ENCODE results near the gene KLHL29. TPM values are rescaled to one million over a fixed set of nuclear protein-coding genes. Genes with fewer than 3 reads are reported as not detected.

KLHL29 gene
- total and polyA plus RNA-seq, 2 of the 13 experiments (the other 11 are each of a cell fraction or from before 2014, with no cell fraction given) = 0.01 TPM; not detected in 1

GRCh38 chr2:23585273-23586170 is 200.5 kb downstream of the KLHL29 start:
- in situ Hi-C loops (cut with HindIII; ENCODE audit: extremely low pct_ligation_motif_present, low pct_unique_long_range_greater_than_20kb) (no loop called here), intact Hi-C loops (cut with micrococcal nuclease; ENCODE audit: unreplicated experiment) (no loop called here)
- no peak overlapping the region for H2AFZ ChIP-seq (ENCODE audit: low read length)
- no peaks in the 10 kb centered on the region for H3K4me1 ChIP-seq (ENCODE audit: insufficient read depth, low read length)
- no peak for DNase-seq (ENCODE audit: low spot score)
- H3K27ac ChIP-seq (ENCODE audit: extremely low read length, insufficient read depth, low read length) = no peak overlapping the region
- H3K27me3 ChIP-seq (ENCODE audit: control insufficient read depth in 1 of 2, insufficient read depth in 2 of 2, low read length in 2 of 2) = peaks cover 3 to 51% of the 10 kb centered on the region in 2 experiments
- 52% methylated on average over 13 of the region's 13 CpGs for WGBS (ENCODE audit: low lambda C conversion rate)
- ATAC-seq = no peak
- H3K4me2 ChIP-seq (ENCODE audit: low read depth, low read length) = no peak overlapping the region
- no peak overlapping the region for H3K4me3 ChIP-seq (replicated peaks in 1 of 3; ENCODE audit: insufficient read depth in 1 of 3, low read depth in 2 of 3, low read length in 3 of 3)
- POLR2A ChIA-PET = no interaction called here
- TF ChIP-seq GRHL1 (CRISPR knock-in tag; conservative IDR thresholded peaks at IDR 0.05) (no peak), ZNF12 (CRISPR knock-in tag; IDR thresholded peaks at IDR 0.05) (no peak), GLI4 (CRISPR knock-in tag; IDR thresholded peaks at IDR 0.05; ENCODE audit: borderline replicate concordance) (no peak)
- H4K20me1 ChIP-seq (ENCODE audit: insufficient read depth, low read length) = no peaks in the 10 kb centered on the region
- no peaks in the 10 kb centered on the region for H3K79me2 ChIP-seq (ENCODE audit: insufficient read depth, low read length)
- no peak for FAIRE-seq
- no peak overlapping the region for H3K9ac ChIP-seq (ENCODE audit: insufficient read depth, low read depth, low read length)
- H3K36me3 ChIP-seq (replicated peaks in 1 of 2; ENCODE audit: control insufficient read depth in 1 of 2, insufficient read depth in 2 of 2, low read length in 2 of 2) = no peaks in the 10 kb centered on the region
- CTCF ChIA-PET (ENCODE audit: low intra/inter-chr PET ratio, low total read pairs) = no interaction called here
- no TSS peak for BruUV-seq (replicated peaks)
- H3K9me3 ChIP-seq (ENCODE audit: low read length) = no peaks in the 10 kb centered on the region

GRCh38 chr2:23586741-23587306 is 201.8 kb downstream of the KLHL29 start:
- intact Hi-C loops (cut with micrococcal nuclease; ENCODE audit: unreplicated experiment) (no loop called here), in situ Hi-C loops (cut with HindIII; ENCODE audit: extremely low pct_ligation_motif_present, low pct_unique_long_range_greater_than_20kb) (no loop called here)
- Histone ChIP-seq H3K4me3 (replicated peaks in 1 of 3; ENCODE audit: insufficient read depth in 1 of 3, low read depth in 2 of 3, low read length in 3 of 3) (no peak overlapping the region), H3K9ac (ENCODE audit: insufficient read depth, low read depth, low read length) (no peak overlapping the region), H2AFZ (ENCODE audit: low read length) (no peak overlapping the region), H3K4me1 (ENCODE audit: insufficient read depth, low read length) (no peaks in the 10 kb centered on the region), H3K4me2 (ENCODE audit: low read depth, low read length) (no peak overlapping the region), H4K20me1 (ENCODE audit: insufficient read depth, low read length) (no peaks in the 10 kb centered on the region), H3K27ac (ENCODE audit: extremely low read length, insufficient read depth, low read length) (no peak overlapping the region), H3K79me2 (ENCODE audit: insufficient read depth, low read length) (no peaks in the 10 kb centered on the region), H3K9me3 (ENCODE audit: low read length) (no peaks in the 10 kb centered on the region), H3K27me3 (ENCODE audit: control insufficient read depth in 1 of 2, insufficient read depth in 2 of 2, low read length in 2 of 2) (peaks cover 4 to 63% of the 10 kb centered on the region in 2 experiments), H3K36me3 (replicated peaks in 1 of 2; ENCODE audit: control insufficient read depth in 1 of 2, insufficient read depth in 2 of 2, low read length in 2 of 2) (no peaks in the 10 kb centered on the region)
- ChIA-PET CTCF (ENCODE audit: low intra/inter-chr PET ratio, low total read pairs) (no interaction called here), POLR2A (no interaction called here)
- no TSS peak for BruUV-seq (replicated peaks)
- no peak for TF ChIP-seq SNRNP70 (IDR thresholded peaks at IDR 0.05; ENCODE audit: low read depth, low read length)
- no peak for TF ChIP-seq PRMT3 (CRISPR knock-in tag; IDR thresholded peaks at IDR 0.05; ENCODE audit: borderline replicate concordance, low read depth)
- no peak for TF ChIP-seq NFE2L1 (CRISPR knock-in tag; IDR thresholded peaks at IDR 0.05; ENCODE audit: borderline replicate concordance)
- no peak for TF ChIP-seq IKZF1 (IDR thresholded peaks at IDR 0.05)
- 60% methylated on average over 15 of the region's 15 CpGs for WGBS (ENCODE audit: low lambda C conversion rate)
- FAIRE-seq = no peak
- ATAC-seq = no peak
- no peak for DNase-seq (ENCODE audit: low spot score)

All from HepG2 (cell line).